HG02973 (cell line): ENCODE results near the gene DCLK1.

Experiments
- ATAC-seq: cut with Tn5 transposase; IDR thresholded peaks from one replicate; pipeline ENCODE4 v1.9.1; 2021; ENCODE audit warnings: moderate library complexity; ENCODE audit not compliant: unreplicated experiment

DCLK1 gene

DNA sequence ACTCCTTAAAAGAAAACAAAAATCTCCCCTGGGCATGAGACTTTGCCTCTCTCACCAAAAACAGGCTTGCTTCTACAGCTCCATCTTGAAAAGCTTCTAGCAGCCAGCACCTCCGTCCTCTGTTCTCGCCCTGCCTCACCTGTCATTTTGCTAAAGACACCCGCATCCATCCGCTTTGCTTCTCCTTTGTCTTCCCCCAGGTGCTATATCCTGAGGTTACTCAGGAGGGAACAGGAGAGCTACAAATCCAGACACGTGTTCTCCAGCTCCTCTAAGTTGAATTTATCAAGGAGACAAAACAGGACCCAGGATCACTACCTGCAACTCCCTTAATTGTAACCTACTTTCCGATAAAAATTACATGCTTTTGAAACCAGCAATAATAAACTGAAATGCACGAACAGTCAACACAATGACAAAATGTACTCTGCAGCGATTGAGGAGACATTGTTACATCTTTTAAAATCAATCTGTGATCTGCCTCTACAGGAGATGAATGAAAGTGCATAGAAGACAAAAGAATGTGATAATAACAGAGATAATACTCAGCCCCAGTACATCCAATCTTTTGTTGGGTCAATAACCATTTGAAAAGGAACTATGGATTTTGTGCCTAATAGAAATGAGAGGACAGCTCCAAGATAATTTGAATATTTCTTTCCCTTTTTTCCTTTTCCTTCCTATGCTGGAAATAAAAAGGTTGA, 221.2 kb downstream of the DCLK1 start:
- ATAC-seq, result no peak

DNA sequence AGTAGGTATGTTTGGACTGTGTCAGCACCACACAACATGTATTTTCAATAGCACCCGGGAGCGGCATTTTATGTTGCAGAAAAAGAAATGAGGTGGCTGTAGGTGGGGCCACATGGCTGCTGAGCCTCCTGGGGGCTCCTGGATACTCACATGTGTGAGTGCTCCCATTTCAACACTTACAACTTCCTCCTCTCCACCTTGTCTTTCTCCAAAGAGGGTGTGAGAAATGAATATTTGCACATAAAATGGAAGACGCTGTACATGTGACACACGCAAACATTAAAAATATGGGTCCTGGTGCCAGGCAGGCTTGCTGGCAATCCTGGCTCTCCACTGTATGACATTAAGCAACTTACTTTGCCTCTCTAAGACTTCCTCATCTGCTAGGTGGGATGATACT, 222.1 kb downstream of the DCLK1 start:
- ATAC-seq, result no peak

DNA sequence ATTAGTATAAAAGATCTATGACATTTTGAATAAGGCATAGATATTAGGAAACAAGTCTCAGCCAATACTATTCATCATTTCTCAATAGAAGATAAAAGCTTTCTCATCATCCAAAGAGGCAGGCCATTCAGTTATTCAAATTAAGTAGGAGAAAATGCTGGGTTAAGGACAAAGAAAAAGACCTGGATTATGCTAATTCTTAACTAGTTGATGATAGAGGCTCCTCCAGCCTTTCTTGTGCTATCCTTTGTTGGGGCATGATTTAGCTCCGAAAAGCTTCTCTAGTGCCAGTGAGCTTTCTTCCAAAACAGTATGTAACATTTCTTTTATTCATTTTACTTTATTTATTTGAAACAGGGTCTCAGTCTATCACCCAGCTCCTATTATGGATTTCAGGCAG, 223.0 kb downstream of the DCLK1 start:
- no peak for ATAC-seq

DNA sequence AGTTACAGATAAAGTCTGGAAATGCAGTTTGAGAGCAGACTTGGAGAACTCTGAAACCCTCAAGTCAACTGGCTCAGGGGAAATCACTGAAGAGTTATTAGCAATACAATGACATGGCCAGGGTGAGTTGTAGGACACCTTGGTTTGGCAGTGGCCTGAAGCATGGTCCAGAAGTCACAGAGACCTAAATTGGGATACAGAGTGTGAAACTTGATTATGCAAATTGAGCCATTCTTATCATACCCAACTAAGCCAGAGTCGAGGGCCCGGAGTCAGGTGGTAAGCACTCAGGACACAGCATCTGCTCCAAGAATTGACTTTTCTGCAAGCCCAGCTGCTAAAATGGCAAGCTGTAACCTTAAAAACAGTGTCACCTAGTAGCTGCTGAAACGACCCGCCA, 224.5 kb downstream of the DCLK1 start:
- ATAC-seq, result no peak

DNA sequence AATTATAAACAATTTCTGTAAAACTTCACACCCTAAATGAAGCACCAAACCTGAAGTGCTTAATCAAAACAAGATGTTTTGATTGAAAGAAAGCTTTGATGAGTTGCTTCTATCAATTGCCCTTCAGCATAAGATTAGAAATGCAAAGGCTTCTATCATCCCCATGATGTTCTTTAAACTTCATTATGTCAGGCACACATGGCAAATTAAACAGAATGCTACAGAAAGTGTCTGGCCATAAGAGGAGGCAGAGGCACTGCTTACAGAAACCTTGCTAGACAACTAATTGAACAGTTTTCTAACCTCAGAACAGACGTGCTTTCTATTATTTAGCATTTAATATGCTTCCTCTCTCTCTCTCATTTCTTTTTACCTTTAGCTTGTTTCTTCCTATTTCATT, 228.1 kb downstream of the DCLK1 start:
- no peak for ATAC-seq

DNA sequence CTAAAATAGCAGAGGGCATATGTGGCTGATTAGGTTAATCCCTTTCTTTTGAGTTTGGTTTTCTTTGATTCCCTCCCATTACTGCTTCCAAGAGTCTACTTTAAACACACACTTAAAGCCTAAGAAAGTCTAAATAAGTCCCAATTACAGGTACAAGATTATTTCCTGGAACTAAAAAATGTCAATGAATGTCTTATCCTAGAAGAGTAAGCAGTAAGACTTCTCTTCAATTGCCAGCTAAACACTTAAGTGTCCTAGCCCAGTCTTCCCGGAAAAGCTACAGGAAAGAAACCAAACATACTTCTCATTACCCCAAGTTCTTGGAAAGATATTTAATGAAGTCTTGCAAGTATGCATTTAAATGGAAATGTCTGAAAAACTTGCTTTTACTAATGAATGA, 233.1 kb downstream of the DCLK1 start:
- no peak for ATAC-seq

DNA sequence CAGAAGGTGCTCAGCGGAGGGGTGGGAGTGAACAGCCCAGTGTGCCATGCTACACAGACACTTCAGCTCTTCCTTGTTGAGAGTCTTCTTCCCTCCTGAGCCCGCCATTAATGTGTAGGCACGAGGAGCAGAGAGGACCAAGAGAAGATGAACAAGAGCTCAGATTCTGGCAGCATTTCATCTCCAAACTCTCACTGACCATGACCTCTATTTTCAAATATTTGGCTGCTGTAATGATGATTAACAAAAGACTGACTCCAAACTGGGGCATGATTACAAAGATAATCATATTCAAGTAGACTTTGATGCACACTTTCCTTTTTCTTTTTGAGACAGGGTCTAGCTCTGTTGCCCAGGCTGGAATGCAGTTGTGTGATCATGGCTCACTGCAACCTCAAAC, 236.5 kb downstream of the DCLK1 start:
- no peak for ATAC-seq

DNA sequence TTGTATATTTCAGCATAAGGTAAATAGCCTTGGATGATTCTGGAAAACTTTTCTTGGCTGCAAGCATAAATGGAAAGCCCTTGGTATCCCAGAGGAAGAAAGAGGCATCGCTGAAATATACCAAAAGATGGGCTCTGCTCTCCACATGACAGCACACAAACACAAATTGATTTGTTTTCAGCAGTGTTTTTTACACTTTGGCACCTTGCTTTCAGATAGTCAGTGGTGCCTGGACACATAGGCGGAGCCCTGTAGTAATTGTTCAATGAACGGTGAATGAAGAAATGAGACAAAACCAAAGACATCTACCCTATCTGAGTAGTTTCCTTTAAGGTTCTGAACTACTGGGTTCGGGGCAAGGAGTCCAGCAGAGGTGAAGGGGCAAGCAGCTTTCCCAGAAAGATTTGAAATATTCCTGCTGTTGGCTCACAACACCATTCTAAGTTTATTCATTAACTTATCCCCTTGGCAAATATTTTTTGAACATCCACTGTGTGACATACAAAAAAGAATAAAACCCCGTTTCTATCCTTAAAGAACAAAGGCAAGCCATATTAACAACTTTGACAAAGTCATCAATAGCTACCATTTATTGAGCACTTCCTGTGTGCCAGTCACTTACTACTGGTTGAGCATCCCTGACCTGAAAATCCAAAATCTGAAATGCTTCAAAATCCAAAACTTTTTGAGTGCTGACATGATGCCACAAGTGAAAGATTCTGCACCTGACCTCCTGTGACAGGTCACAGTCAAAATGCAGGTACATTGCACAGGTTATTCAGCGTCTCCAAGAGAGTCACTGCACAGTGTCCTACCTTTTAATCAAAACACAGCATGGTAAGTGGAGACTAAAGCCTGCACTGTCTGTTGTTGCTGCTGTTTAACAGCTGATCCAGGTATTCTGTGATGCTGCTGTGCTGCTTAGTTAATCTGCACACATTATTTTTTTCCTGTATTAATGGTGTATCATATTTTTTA, 238.1 kb downstream of the DCLK1 start:
- no peak for ATAC-seq

DNA sequence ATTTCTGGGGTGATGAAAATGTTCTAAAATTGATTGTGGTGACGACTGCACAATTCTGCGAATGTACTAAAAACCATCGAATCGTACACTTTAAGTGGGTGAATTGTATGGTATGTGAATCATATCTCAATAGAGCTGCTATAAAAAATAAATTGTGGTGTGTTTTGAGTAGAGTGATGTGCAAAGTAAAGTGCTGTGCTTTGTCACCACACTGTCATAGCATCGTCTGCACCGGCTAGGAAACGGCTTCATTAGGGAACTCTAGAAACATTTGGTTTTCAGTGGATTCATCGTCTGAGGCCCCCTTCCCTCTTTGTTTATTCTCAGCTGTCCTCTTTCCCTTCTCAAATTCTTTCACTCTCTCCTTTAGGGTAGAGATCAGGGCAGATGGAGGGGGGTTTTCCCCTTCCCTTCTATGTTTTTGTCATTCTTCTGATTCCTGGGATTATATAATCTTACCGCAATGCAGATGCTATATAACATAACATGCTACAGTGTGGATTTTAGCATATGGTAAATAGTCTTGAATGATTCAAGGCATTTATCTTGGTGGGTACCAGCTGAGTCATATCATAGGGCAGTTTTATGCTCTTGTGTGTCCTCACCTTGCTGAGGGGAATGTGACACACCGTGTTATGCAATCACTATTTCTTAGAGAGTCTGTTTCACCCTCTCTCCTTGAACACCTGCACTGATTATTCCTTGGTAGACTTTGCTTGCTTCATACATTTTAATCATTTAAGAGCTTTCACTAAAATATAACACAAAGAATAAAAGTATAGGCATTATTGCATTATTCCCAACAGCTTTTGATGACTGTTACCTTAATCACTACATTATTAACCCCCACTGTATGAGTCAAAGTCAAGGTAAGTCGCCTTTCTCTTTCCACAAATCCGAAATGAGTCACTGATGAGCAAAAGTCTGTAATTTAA, 239.4 kb downstream of the DCLK1 start:
- no peak for ATAC-seq

DNA sequence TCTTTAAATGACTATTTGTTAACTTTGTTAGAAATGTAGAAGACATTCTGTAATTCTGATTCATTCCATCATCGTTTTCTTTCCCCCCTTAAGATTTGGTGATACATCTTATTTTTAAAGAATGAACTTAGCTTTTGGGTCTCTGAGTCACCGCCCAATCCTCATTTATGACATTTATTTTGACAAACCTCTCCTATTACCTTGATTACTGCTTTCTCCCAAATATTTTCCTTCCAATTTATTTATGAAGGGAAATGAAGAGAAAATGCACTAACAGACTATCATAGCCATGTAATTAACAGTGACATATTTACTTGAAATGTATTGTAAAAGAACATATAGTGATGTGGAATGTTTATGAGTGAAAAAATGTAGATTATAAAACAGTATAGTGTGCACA, 241.6 kb downstream of the DCLK1 start:
- no peak for ATAC-seq

DNA sequence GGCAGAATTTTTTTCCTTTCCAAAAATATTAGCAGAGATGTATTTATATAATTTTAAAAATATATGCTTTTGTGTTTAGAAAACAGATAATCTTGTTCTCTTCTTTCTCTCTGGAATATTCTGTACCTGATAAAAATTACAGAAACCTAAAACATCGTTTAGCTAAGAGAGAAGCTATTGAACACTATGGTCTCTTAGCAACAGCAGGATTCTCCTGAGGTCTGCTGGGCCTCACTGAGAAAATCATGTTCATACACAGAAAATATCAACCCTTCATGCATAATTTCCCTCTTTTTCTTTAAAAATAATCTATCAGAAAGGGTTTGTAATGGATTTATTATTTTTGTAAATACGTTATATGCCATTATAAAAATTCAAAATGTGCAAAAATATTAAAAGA, 242.2 kb downstream of the DCLK1 start:
- no peak for ATAC-seq

DNA sequence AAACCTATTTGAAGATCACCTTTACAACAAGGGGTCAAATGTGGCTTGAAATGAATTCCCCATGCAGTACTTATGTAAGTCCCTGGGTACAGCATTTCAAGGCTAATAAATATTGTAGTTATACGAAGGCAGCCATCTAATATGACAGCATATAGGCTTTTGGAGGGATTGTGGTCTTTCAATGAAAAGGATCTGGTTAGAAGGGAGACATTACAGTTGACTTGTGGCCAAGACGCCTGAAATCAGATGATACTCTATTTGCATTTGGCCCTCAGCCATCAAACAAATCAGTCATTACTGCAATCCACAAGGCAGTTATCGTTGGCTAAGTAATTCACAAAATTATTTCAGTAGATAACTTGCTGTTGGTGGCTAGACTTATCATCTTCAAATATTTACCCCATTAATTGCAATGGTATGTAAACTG, 242.7 kb downstream of the DCLK1 start:
- ATAC-seq, result no peak

DNA sequence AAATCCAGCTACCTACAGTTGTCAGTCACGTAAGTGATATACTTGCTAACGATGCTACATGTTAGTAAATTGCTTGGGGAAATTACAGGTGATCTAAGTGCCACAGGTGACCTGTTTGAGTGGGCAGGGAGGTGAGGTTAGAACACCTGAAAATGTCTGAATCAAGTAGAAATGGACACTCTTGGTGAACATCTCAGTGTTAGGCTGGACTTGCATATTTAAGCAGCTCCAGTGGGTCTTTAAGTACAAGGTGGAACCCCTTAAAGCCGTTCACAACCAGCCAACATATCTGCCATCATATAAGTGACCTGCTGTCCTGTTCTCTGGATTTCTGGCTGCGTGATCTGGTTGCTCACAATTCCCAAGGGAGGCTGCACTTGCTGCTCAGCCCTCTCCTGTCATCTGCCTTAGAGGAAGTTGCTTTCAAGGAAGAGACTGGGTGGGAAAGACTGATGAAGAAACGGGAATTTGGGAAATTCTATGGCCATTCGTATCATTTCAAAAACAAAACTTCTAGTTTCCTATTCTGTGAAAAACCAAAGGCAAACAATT, 244.0 kb downstream of the DCLK1 start:
- no peak for ATAC-seq

DNA sequence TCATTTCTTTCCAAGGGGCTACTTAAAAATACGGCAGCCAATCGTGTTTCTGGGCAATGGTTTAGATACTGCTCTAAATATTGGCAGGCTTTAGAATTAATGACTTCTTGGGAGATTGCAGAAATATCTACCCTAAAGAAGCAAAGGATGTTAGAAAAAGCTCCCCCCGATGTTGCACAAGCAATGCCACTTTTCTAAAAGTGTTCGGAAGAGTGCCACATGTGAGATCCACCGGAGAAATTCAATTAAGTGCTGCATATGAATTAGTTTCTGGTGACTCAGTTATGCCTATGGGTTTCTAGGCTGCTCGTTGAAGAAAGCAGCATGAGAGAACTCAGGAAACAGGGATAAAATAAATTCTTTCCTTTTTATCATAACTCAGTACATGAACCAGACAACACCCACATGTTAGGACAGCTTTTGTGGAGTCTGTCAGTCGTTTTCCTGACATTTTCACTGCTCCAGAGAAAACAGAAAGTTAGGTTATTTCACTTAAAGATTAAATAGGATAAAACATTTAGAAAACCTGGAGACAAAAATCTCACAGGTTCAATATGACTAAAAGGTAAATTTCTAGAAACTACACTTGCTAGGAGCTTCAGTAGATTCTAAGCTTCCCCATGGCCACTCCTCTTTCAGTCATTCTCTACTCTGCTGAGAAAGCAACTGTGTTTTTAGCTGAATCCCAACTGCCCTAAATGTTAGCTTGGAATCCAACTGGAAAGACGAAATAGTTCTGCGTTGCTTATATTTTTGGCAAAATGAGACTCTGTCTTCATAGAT, 244.7 kb downstream of the DCLK1 start:
- ATAC-seq, result no peak

DNA sequence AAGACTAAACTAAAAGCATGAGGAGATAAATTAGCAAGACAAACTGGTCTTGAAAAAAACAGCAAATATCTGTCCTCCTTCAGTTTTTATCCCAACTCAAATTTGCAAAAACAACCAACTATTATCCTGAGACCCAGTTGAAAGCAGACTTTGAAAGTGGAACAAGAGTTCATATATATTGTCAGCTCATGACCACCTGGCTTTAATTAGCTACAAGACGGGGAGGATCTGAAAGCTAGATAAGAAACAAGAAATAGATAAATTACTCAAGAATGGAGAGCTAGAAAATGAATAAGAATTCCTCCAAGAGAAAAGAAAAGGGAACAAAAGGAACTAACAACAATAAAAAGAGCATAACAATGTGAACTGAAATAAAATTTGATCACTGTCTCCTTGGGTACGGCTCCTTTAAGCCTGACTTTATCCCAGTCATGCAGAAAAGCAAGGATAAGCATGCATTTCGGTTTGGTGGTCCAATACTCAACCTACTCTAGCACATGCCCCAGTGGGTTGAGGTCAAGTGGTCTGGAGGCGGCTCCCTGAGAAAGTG, 246.9 kb downstream of the DCLK1 start:
- no peak for ATAC-seq

DNA sequence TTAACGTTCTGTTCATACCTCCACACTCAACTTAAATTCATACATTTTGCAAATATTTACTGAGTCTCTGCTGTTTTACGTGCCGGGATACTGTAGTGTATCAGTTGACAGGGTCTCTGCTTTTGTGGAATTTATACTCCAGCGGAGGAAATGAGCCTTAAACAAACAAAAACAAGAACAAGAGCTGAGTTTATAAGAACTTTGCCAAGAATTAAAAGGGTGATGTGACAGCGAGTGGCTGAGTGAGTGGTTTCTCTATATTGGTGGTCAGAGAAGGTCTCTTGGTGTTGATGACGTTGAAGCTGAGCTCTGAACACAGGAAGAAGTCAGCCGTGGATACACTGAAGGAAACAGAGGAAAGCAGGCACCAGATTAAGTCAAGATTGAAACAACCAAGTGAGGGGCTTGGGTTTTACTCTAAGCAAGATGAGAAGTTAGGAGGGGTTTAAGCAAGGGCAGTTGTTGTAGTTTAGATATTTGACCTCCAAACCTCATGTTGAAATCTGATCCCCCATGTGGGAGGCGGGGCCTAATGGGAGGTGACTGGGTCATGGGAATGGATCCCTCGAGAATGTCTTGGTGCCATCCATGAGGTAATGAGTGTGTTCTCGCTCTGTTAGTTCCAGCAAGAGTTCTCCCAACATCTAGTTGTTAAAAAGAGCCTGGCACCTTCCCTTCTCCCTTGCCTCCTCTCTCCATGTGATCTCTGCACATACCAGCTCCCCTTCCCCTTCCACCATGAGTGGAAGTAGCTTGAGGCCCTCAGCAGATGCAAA, 248.3 kb downstream of the DCLK1 start:
- ATAC-seq, result no peak

DNA sequence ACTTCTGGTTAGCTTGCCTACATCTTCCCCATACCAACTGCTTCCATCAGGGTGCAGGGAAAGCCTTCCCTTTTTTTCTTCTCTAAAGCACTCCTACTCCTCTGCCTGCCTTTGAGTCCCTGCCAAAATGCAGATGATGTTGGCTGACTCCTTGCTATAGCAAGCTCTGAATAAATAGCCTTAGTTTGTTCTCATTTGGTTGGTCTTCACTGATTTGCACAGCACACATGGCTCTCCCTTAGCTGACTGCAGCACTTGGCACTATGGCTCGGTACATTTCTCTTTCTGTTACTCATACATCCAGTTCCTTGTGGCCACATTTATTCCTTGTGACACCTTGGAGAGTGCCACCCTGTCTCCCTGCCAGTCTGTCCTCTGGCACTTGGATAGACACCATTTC, 249.8 kb downstream of the DCLK1 start:
- no peak for ATAC-seq

DNA sequence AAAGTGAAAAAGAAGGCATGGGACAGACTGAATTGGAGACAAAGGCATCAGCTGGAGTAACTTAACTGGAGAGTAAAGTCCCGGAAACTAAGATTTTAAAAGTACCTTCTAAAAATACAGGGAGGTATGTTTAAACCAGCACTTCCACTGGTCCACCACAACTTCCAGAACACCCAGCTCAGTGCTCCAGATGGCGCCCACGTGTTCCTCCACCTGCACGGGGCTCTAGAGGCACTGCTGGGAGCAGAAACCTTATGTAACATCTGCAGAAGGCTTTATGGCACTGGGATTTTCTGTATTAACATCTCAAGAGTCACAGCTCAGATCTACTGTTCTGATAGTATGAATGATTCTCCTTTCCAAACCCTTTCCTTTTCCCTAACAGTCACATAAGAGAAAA, 252.1 kb downstream of the DCLK1 start:
- ATAC-seq, result no peak

DNA sequence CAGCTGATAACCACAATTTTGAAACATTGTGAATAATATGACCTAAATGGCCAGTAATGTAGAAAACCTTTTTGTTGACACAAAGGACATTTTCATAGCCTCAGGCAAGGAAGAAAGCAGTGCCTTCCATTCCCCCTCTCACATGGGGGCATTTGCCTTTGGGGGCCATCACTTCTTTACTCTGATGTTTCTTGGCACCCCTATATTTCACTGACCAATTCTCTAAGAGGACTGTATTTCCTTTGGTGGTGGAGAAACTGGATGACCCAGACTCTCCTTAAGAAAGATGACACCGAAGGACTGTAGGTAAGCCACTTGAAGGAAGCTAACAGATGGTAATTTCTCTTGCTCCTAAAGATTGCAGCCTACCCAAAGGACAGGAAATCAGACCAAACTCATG, 254.6 kb downstream of the DCLK1 start:
- no peak for ATAC-seq
